GM12878 (cell line): ENCODE data around the gene ETHE1. TPM values are rescaled to one million over a fixed set of nuclear protein-coding genes. Genes with fewer than 3 reads are reported as not detected.
A peak's percentile ranks its signal among the peaks of the same experiment; 100 is the strongest.

Source experiments
- ATAC-seq: fragments of 200-7000 bp; cut with Tn5 transposase; 3 replicates; pipeline ENCODE4 v1.9.1; 2020; ENCODE audit warnings: mild to moderate bottlenecking, moderate library complexity
- BruUV-seq: library from RNA; stranded (reverse); fragments of 400-500 nt; replicated peaks from 2 replicates; lab custom pipeline; 2021; lab: Mats Ljungman, UMichigan
- CTCF ChIA-PET: fragments of 300-600 bp; sonication (Branson Sonifier 250); formaldehyde crosslinking; extraction: SDS; loops from one replicate; lab custom pipeline; 2021; ENCODE audit warnings: inconsistent platforms; lab: Yijun Ruan, JAX
- POLR2A ChIA-PET: fragments of 350-600 bp; formaldehyde crosslinking; extraction: SDS; loops from one replicate; lab custom pipeline; 2021; ENCODE audit warnings: inconsistent platforms; lab: Charles Lee
- RAD21 ChIA-PET: fragments of 300-600 bp; sonication (Branson Sonifier 250); formaldehyde crosslinking; loops from one replicate; lab custom pipeline; 2023; ENCODE audit warnings: antibody characterized with exemption; ENCODE audit not compliant: unreplicated experiment; lab: Charles Lee
- SMC1A ChIA-PET: fragments of 300-600 bp; sonication (Branson Sonifier 250); formaldehyde crosslinking; loops from one replicate; lab custom pipeline; 2023; ENCODE audit not compliant: unreplicated experiment, uncharacterized antibody; lab: Charles Lee
- DNase-seq: peaks from one replicate; pipeline ENCODE4 v3.0.0-alpha.2; 2011; ENCODE audit warnings: low read depth, low spot score
- FAIRE-seq: peaks from 3 replicates; lab custom pipeline; 2011; peaks lifted over from hg19 to GRCh38; lab: Jason Lieb, UNC
- H2AFZ ChIP-seq: 2 replicates; pipeline ENCODE4 v1.6.0; 2011; ENCODE audit warnings: low read depth, low read length, control low read depth; ENCODE audit not compliant: control insufficient read depth
- H3K27ac ChIP-seq: 2 replicates; pipeline ENCODE4 v1.5.1; 2011; ENCODE audit warnings: control low read depth; ENCODE audit not compliant: control insufficient read depth, insufficient read depth
- H3K27me3 ChIP-seq, 2 experiments: replicated peaks in 1 of 2; 2 replicates each; pipeline versions ENCODE4 v1.6.0 to v1.6.1; 2011; ENCODE audit warnings: low read length in 1 of 2; ENCODE audit not compliant: control insufficient read depth in 2 of 2, insufficient read depth in 2 of 2
- H3K36me3 ChIP-seq, 2 experiments: 2 replicates each; pipeline ENCODE4 v1.5.1; 2011; ENCODE audit warnings: low read length in 1 of 2; ENCODE audit not compliant: control insufficient read depth in 2 of 2, insufficient read depth in 2 of 2
- H3K4me1 ChIP-seq: 2 replicates; pipeline ENCODE4 v1.6.1; 2011; ENCODE audit warnings: mild to moderate bottlenecking, low read length, moderate library complexity, mixed read lengths; ENCODE audit not compliant: control insufficient read depth, insufficient read depth
- H3K4me2 ChIP-seq: 2 replicates; pipeline ENCODE4 v1.6.0; 2011; ENCODE audit warnings: control low read depth; ENCODE audit not compliant: control insufficient read depth, insufficient read depth
- H3K4me3 ChIP-seq: fragments of 200-600 bp; sonication (generic); 2 replicates; pipeline ENCODE4 v1.5.1; 2016
- H3K79me2 ChIP-seq: 2 replicates; pipeline ENCODE4 v1.6.0; 2011; ENCODE audit warnings: low read length; ENCODE audit not compliant: control insufficient read depth, insufficient read depth
- H3K9ac ChIP-seq: 2 replicates; pipeline ENCODE4 v1.8.0; 2011; ENCODE audit warnings: low read length, control low read depth, mixed read lengths; ENCODE audit not compliant: control insufficient read depth, insufficient read depth
- H3K9me3 ChIP-seq: replicated peaks from 3 replicates; pipeline ENCODE4 v1.5.1; 2011; ENCODE audit warnings: mild to moderate bottlenecking, low read length; ENCODE audit not compliant: control insufficient read depth, insufficient read depth
- H4K20me1 ChIP-seq: 2 replicates; pipeline ENCODE4 v1.6.0; 2011; ENCODE audit not compliant: control insufficient read depth, insufficient read depth
- CREB1 ChIP-seq: IDR thresholded peaks from 2 replicates; pipeline ENCODE4 v1.6.1; 2012; ENCODE audit warnings: low read depth, mild to moderate bottlenecking, inconsistent platforms
- CTCF ChIP-seq, 3 experiments: IDR thresholded peaks in 2 of 3; conservative IDR thresholded peaks in 1 of 3; 2 replicates each; pipeline ENCODE4 v1.5.1; 2011; ENCODE audit warnings: low read depth in 3 of 3, low read length in 3 of 3, mild to moderate bottlenecking in 3 of 3, control low read depth in 2 of 3, moderate library complexity in 2 of 3, inconsistent platforms in 1 of 3, mixed read lengths in 1 of 3; ENCODE audit not compliant: control insufficient read depth in 2 of 3, insufficient read depth in 1 of 3; ENCODE audit errors: extremely low read depth in 1 of 3
- EZH2 ChIP-seq: IDR thresholded peaks from 2 replicates; pipeline ENCODE4 v1.6.1; 2012; ENCODE audit warnings: low read depth, mild to moderate bottlenecking, control low read depth, inconsistent platforms, low read length, borderline replicate concordance; ENCODE audit not compliant: control insufficient read depth
- FOXM1 ChIP-seq: IDR thresholded peaks from 2 replicates; pipeline ENCODE4 v1.6.1; 2012; ENCODE audit warnings: low read depth, mild to moderate bottlenecking, inconsistent platforms, low read length, moderate library complexity
- HCFC1 ChIP-seq: fragments of 150-350 bp; IDR thresholded peaks from 2 replicates; pipeline ENCODE4 v1.6.1; 2014; ENCODE audit warnings: low read length
- HDAC6 ChIP-seq: fragments of 200-600 bp; sonication (generic); IDR thresholded peaks from one replicate; pipeline ENCODE4 v1.8.0; 2017; ENCODE audit warnings: antibody characterized with exemption; ENCODE audit not compliant: unreplicated experiment
- IKZF2 ChIP-seq, 2 experiments: fragments of 450-650 bp; IDR thresholded peaks; 2 replicates each; pipeline ENCODE4 v1.6.1; 2017; ENCODE audit warnings: mild to moderate bottlenecking in 2 of 2, moderate library complexity in 2 of 2
- MAX ChIP-seq: IDR thresholded peaks from 2 replicates; pipeline ENCODE4 v1.6.1; 2012; ENCODE audit warnings: low read depth, low read length, improper control_type of control experiment
- RUNX3 ChIP-seq: IDR thresholded peaks from 2 replicates; pipeline ENCODE4 v1.6.1; 2012; ENCODE audit warnings: low read length, inconsistent platforms
- SKIL ChIP-seq: fragments of 450-650 bp; IDR thresholded peaks from 2 replicates; pipeline ENCODE4 v1.6.1; 2017; ENCODE audit warnings: mild to moderate bottlenecking, low read depth, inconsistent platforms; ENCODE audit not compliant: poor library complexity, severe bottlenecking
- TCF3 ChIP-seq: IDR thresholded peaks from 2 replicates; pipeline ENCODE4 v1.6.1; 2012; ENCODE audit warnings: low read depth, mild to moderate bottlenecking, low read length, borderline replicate concordance; ENCODE audit not compliant: insufficient read depth
- WGBS: methylation state at CpG from one replicate; pipeline ENCODE4 v1.1.6; 2016; ENCODE audit warnings: low lambda C conversion rate; ENCODE audit not compliant: insufficient replicate concordance, insufficient coverage; ENCODE audit errors: missing lambda C conversion rate; 5-methylcytosine and 5-hydroxymethylcytosine counted together
- in situ Hi-C: fragments of 300-500 bp; cut with MboI; formaldehyde crosslinking; loops from 9 replicates; pipeline ENCODE4 v1.14.3; 2018; ENCODE audit warnings: mixed read lengths
- intact Hi-C: fragments of 100-400 bp; cut with micrococcal nuclease; formaldehyde crosslinking; loops from one replicate; pipeline ENCODE4 v1.14.2; 2022; ENCODE audit not compliant: unreplicated experiment
- polyA plus RNA-seq, 11 experiments: library from polyadenylated mRNA; depleted of rRNA in 4 of 11; unstranded in 6 of 11; stranded (reverse) in 5 of 11; fragments of >200 nt; fragmentation: Nextera tagmentation in 4 of 11; fragmentation: Illumina TruSeq in 1 of 11; extraction: Ambion mirVana in 4 of 11; extraction: Trizol in 1 of 11; gene quantifications; 1 replicate in 1 of 11; 2 replicates in 10 of 11; pipeline versions ENCODE4 v1.2.1 to v1.2.3, GENCODE V29; 2011 to 2016; ENCODE audit warnings: inconsistent platforms in 2 of 11, missing spikeins in 2 of 11, low read depth in 1 of 11
- total RNA-seq, 4 experiments: library from RNA; depleted of rRNA in 3 of 4; stranded (reverse); fragments of >200 nt in 3 of 4; fragmentation: Illumina TruSeq in 1 of 4; extraction: Trizol in 1 of 4; gene quantifications; 2 replicates each; pipeline versions ENCODE4 v1.2.1 to v1.2.3, GENCODE V29; 2013 to 2021
- TF ChIP-seq, protein P1 (sequence below): IDR thresholded peaks from 2 replicates; pipeline ENCODE4 v1.6.1; 2011; ENCODE audit warnings: borderline replicate concordance, low read depth, mild to moderate bottlenecking, moderate library complexity, low read length; ENCODE audit not compliant: insufficient read depth, poor library complexity, severe bottlenecking

ETHE1 gene
- total and polyA plus RNA-seq, 10 of the 15 experiments (the other 5 are each of a cell fraction or from before 2014, with no cell fraction given), result 22.1 to 155 (median 52.7) TPM

GRCh38 chr19:43560687-43561086, 33.7 kb upstream of the ETHE1 start:
- in situ Hi-C loops, result no loop called here
- no peak overlapping the region for H2AFZ ChIP-seq
- 100% methylated on average over 6 of the region's 6 CpGs for WGBS
- H3K27ac ChIP-seq, result no peak overlapping the region
- SMC1A ChIA-PET, result interaction anchor here (0.6 to 1.5 kb wide), 3 partner anchors 25 to 32 kb away, joined by 3 to 4 read pairs (median 4); no protein-coding TSS in a partner anchor
- no peak overlapping the region for H3K4me2 ChIP-seq
- TF ChIP-seq HCFC1 (no peak), RUNX3 (no peak), TCF3 (no peak), HDAC6 (no peak), MAX (no peak), EZH2 (no peak), SKIL (no peak), CREB1 (no peak), CTCF (IDR thresholded peaks at IDR 0.05 in 2 of 3, conservative IDR thresholded peaks at IDR 0.05 in 1 of 3; ENCODE audit: control insufficient read depth in 2 of 3, extremely low read depth in 1 of 3, insufficient read depth in 1 of 3, low read depth in 3 of 3, low read length in 3 of 3) (no peak; a peak in 1 of 6 replicates), IKZF2 (IDR thresholded peaks at IDR 0.05) (no peak), FOXM1 (no peak)
- TF ChIP-seq, protein P1, sequence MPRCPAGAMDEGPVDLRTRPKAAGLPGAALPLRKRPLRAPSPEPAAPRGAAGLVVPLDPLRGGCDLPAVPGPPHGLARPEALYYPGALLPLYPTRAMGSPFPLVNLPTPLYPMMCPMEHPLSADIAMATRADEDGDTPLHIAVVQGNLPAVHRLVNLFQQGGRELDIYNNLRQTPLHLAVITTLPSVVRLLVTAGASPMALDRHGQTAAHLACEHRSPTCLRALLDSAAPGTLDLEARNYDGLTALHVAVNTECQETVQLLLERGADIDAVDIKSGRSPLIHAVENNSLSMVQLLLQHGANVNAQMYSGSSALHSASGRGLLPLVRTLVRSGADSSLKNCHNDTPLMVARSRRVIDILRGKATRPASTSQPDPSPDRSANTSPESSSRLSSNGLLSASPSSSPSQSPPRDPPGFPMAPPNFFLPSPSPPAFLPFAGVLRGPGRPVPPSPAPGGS, result no peak
- no peaks in the 10 kb centered on the region for H3K27me3 ChIP-seq
- no TSS peak for BruUV-seq
- no peaks in the 10 kb centered on the region for H3K9me3 ChIP-seq
- DNase-seq (no peak), FAIRE-seq (no peak), ATAC-seq (peak; percentile 25; the same call in 2 of the 3 replicates)
- H3K36me3 ChIP-seq, result peaks cover 0 to 3% of the 10 kb centered on the region in 2 experiments; a peak in 1 of 4 replicates
- H3K79me2 ChIP-seq, result no peaks in the 10 kb centered on the region
- no peaks in the 10 kb centered on the region for H4K20me1 ChIP-seq
- POLR2A ChIA-PET, result interaction anchor here (1.2 kb wide), 1 partner anchor 27 kb away, joined by 5 read pairs; no protein-coding TSS in a partner anchor
- intact Hi-C loops, result no loop called here
- H3K4me1 ChIP-seq, result peaks cover 12% of the 10 kb centered on the region
- RAD21 ChIA-PET, result no interaction called here
- CTCF ChIA-PET, result interaction anchor here (1.2 to 10.1 kb wide), 5 partner anchors 10 to 254 kb away, joined by 3 to 99 read pairs (median 13); partner anchors contain the start of genes IRGQ, PINLYP, XRCC1 and ZNF576
- no peak overlapping the region for H3K9ac ChIP-seq
- no peak overlapping the region for H3K4me3 ChIP-seq
